ENCODE data around the gene PRND. TPM values are rescaled to one million over a fixed set of nuclear protein-coding genes. Genes with fewer than 3 reads are reported as not detected.
A peak's percentile ranks its signal among the peaks of the same experiment; 100 is the strongest.

Gene PRND
- total and polyA plus RNA-seq, 2 of the 13 experiments (the other 11 are each of a cell fraction or from before 2014, with no cell fraction given), result not detected

DNA sequence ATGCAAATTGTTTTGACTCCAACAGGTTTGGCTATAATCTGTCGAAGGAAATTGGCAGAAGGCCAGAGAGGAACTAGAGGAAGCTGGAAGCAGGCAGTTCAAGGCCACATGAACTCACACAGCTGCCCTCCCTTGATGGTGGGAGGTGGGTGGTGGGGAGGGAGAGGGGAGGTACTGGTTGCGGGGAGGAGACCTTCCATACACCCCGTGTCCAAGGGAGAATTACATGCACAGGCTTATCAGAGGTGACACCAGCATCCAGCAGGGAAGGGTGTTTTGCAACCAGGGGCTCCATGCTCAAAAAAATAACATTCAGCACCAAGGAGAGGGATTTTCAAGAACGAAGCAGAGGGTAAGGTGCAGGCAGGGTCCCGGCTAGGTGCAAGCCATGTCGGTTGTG, 9.1 kb downstream of the PRND start (continued):
- TF ChIP-seq, protein P1, sequence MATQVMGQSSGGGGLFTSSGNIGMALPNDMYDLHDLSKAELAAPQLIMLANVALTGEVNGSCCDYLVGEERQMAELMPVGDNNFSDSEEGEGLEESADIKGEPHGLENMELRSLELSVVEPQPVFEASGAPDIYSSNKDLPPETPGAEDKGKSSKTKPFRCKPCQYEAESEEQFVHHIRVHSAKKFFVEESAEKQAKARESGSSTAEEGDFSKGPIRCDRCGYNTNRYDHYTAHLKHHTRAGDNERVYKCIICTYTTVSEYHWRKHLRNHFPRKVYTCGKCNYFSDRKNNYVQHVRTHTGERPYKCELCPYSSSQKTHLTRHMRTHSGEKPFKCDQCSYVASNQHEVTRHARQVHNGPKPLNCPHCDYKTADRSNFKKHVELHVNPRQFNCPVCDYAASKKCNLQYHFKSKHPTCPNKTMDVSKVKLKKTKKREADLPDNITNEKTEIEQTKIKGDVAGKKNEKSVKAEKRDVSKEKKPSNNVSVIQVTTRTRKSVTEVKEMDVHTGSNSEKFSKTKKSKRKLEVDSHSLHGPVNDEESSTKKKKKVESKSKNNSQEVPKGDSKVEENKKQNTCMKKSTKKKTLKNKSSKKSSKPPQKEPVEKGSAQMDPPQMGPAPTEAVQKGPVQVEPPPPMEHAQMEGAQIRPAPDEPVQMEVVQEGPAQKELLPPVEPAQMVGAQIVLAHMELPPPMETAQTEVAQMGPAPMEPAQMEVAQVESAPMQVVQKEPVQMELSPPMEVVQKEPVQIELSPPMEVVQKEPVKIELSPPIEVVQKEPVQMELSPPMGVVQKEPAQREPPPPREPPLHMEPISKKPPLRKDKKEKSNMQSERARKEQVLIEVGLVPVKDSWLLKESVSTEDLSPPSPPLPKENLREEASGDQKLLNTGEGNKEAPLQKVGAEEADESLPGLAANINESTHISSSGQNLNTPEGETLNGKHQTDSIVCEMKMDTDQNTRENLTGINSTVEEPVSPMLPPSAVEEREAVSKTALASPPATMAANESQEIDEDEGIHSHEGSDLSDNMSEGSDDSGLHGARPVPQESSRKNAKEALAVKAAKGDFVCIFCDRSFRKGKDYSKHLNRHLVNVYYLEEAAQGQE (IDR thresholded peaks at IDR 0.05; ENCODE audit: borderline replicate concordance in 1 of 2, low read depth in 1 of 2, low read length in 2 of 2), result peak; percentile 50 to 94
- TF ChIP-seq EHMT2 (IDR thresholded peaks at IDR 0.05; ENCODE audit: borderline replicate concordance, low read depth, low read length) (peak; percentile 81; the same call in 1 of the 2 replicates), MIER2 (CRISPR knock-in tag; IDR thresholded peaks at IDR 0.05) (peak; percentile 95), POGZ (CRISPR knock-in tag; IDR thresholded peaks at IDR 0.05) (no peak), ZNF460 (CRISPR knock-in tag; IDR thresholded peaks at IDR 0.05; ENCODE audit: borderline replicate concordance) (no peak), KDM2A (CRISPR knock-in tag; IDR thresholded peaks at IDR 0.05; ENCODE audit: borderline replicate concordance, low read depth) (no peak), ZNF33B (CRISPR knock-in tag; IDR thresholded peaks at IDR 0.05) (no peak), MTA3 (CRISPR knock-in tag; IDR thresholded peaks at IDR 0.05) (no peak), TARDBP (CRISPR knock-in tag; IDR thresholded peaks at IDR 0.05) (no peak), REPIN1 (CRISPR knock-in tag; IDR thresholded peaks at IDR 0.05; ENCODE audit: borderline replicate concordance, low read depth) (no peak), SAP130 (CRISPR knock-in tag; IDR thresholded peaks at IDR 0.05; ENCODE audit: low read depth) (no peak), ZNF343 (CRISPR knock-in tag; IDR thresholded peaks at IDR 0.05) (no peak), ZNF577 (CRISPR knock-in tag; IDR thresholded peaks at IDR 0.05; ENCODE audit: borderline replicate concordance, low read depth) (no peak), RARA (CRISPR knock-in tag; IDR thresholded peaks at IDR 0.05) (peak; percentile 22; the same call in 1 of the 2 replicates), BCL6 (CRISPR knock-in tag; IDR thresholded peaks at IDR 0.05) (peak; percentile 11; the same call in 1 of the 2 replicates), ZNF746 (CRISPR knock-in tag; IDR thresholded peaks at IDR 0.05) (peak; percentile 84)
- TF ChIP-seq, protein P2, sequence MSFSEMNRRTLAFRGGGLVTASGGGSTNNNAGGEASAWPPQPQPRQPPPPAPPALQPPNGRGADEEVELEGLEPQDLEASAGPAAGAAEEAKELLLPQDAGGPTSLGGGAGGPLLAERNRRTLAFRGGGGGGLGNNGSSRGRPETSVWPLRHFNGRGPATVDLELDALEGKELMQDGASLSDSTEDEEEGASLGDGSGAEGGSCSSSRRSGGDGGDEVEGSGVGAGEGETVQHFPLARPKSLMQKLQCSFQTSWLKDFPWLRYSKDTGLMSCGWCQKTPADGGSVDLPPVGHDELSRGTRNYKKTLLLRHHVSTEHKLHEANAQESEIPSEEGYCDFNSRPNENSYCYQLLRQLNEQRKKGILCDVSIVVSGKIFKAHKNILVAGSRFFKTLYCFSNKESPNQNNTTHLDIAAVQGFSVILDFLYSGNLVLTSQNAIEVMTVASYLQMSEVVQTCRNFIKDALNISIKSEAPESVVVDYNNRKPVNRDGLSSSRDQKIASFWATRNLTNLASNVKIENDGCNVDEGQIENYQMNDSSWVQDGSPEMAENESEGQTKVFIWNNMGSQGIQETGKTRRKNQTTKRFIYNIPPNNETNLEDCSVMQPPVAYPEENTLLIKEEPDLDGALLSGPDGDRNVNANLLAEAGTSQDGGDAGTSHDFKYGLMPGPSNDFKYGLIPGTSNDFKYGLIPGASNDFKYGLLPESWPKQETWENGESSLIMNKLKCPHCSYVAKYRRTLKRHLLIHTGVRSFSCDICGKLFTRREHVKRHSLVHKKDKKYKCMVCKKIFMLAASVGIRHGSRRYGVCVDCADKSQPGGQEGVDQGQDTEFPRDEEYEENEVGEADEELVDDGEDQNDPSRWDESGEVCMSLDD (CRISPR knock-in tag; IDR thresholded peaks at IDR 0.05; ENCODE audit: borderline replicate concordance), result no peak
- TF ChIP-seq, protein P3, sequence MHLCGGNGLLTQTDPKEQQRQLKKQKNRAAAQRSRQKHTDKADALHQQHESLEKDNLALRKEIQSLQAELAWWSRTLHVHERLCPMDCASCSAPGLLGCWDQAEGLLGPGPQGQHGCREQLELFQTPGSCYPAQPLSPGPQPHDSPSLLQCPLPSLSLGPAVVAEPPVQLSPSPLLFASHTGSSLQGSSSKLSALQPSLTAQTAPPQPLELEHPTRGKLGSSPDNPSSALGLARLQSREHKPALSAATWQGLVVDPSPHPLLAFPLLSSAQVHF (CRISPR knock-in tag; IDR thresholded peaks at IDR 0.05), result no peak
- TF ChIP-seq, protein P4, sequence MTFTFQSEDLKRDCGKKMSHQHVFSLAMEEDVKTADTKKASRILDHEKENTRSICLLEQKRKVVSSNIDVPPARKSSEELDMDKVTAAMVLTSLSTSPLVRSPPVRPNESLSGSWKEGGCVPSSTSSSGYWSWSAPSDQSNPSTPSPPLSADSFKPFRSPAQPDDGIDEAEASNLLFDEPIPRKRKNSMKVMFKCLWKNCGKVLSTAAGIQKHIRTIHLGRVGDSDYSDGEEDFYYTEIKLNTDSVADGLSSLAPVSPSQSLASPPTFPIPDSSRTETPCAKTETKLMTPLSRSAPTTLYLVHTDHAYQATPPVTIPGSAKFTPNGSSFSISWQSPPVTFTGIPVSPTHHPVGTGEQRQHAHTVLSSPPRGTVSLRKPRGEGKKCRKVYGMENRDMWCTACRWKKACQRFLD (CRISPR knock-in tag; IDR thresholded peaks at IDR 0.05; ENCODE audit: borderline replicate concordance), result no peak
- TF ChIP-seq, protein P5, sequence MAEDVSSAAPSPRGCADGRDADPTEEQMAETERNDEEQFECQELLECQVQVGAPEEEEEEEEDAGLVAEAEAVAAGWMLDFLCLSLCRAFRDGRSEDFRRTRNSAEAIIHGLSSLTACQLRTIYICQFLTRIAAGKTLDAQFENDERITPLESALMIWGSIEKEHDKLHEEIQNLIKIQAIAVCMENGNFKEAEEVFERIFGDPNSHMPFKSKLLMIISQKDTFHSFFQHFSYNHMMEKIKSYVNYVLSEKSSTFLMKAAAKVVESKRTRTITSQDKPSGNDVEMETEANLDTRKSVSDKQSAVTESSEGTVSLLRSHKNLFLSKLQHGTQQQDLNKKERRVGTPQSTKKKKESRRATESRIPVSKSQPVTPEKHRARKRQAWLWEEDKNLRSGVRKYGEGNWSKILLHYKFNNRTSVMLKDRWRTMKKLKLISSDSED (CRISPR knock-in tag; IDR thresholded peaks at IDR 0.05), result no peak

All from HepG2 (cell line).